GM12864 (cell line): ENCODE data around the gene ITGA3.
"Not testable (repeated sequence)": the region's sequence is repeated elsewhere in the genome, so short reads cannot be mapped to it uniquely, and the experiment has no call there.

Experiments
- DNase-seq: peaks from one replicate; pipeline ENCODE4 v3.0.0-alpha.2; 2011; ENCODE audit warnings: low read depth
- H3K4me3 ChIP-seq: 2 replicates; pipeline ENCODE4 v1.5.1; 2011; ENCODE audit warnings: mild to moderate bottlenecking, low read depth, low read length, control low read depth
- CTCF ChIP-seq: IDR thresholded peaks from 2 replicates; pipeline ENCODE4 v1.5.1; 2011; ENCODE audit warnings: low read depth, mild to moderate bottlenecking, moderate library complexity, low read length, control low read depth, inconsistent platforms; ENCODE audit errors: missing control alignments

Gene ITGA3

GRCh38 chr17:50056961-50057330 is 1.0 kb downstream of the ITGA3 start:
- TF ChIP-seq CTCF: no peak
- H3K4me3 ChIP-seq: peak overlapping the region; percentile 76
- DNase-seq: no peak

GRCh38 chr17:50057521-50057991 is 1.6 kb downstream of the ITGA3 start:
- TF ChIP-seq CTCF: no peak
- no peak overlapping the region for H3K4me3 ChIP-seq
- no peak for DNase-seq

- no peak for TF ChIP-seq CTCF
- no peak overlapping the region for H3K4me3 ChIP-seq
- DNase-seq: no peak
These were observed 2.5 kb downstream of the ITGA3 start for GRCh38 chr17:50058296-50058953.

GRCh38 chr17:50059256-50059655 is 3.3 kb downstream of the ITGA3 start:
- no peak for TF ChIP-seq CTCF
- DNase-seq: no peak
- no peak overlapping the region for H3K4me3 ChIP-seq

- TF ChIP-seq CTCF: no peak
- no peak overlapping the region for H3K4me3 ChIP-seq
- no peak for DNase-seq
These were observed 3.9 kb downstream of the ITGA3 start for GRCh38 chr17:50059759-50060273.

- H3K4me3 ChIP-seq: no peak overlapping the region
- no peak for DNase-seq
- no peak for TF ChIP-seq CTCF
These were observed 5.2 kb downstream of the ITGA3 start for GRCh38 chr17:50060951-50061712.

GRCh38 chr17:50061713-50062045 is 5.8 kb downstream of the ITGA3 start:
- not testable (repeated sequence) for DNase-seq, H3K4me3 ChIP-seq
